Upper lobe of left lung (tissue), 4 donors: ENCODE measurements around the gene TSR1.

Experiments
- CTCF ChIP-seq, 6 experiments: fragments of 450-650 bp in 4 of 6; fragments of 200-600 bp in 2 of 6; sonication (generic) in 2 of 6; IDR thresholded peaks; one replicate each; pipeline ENCODE4 v1.5.1; 2016 to 2019; ENCODE audit warnings: antibody characterized with exemption in 6 of 6
- POLR2A ChIP-seq, 4 donors: fragments of 450-650 bp; IDR thresholded peaks; one replicate each; pipeline ENCODE4 v1.5.1; 2016 to 2017; ENCODE audit warnings: antibody characterized with exemption in 4 of 4, mild to moderate bottlenecking in 2 of 4

- TF ChIP-seq CTCF (IDR thresholded peaks at IDR 0.05), result no peak
- TF ChIP-seq POLR2A (IDR thresholded peaks at IDR 0.05), result no peak
These were observed 39.1 kb upstream of the TSR1 start for GRCh38 chr17:2375406-2375805.
